ENCODE results near the gene ADSS1.

DNA sequence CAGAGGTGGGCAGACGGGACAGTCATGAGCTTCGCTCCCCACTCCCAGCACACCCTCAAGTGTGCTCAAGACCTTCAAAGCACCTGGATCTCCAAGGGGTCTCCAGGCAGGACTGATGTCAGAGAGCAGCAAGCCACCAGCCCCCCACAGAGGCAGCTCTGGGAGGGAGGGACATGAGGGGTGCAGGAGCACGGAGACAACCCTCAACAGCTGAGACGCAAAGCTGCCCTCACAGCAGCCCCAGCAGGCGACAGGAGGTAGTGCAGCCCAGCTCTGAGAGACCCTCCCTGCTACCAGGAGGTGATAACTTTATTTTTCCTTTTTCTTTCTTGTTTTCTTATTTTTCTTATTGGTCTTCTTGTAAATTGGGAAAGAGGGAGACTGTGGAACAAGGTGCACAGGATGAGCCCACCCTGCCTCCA, 46.8 kb downstream of the ADSS1 start:
- TF ChIP-seq, protein P1, sequence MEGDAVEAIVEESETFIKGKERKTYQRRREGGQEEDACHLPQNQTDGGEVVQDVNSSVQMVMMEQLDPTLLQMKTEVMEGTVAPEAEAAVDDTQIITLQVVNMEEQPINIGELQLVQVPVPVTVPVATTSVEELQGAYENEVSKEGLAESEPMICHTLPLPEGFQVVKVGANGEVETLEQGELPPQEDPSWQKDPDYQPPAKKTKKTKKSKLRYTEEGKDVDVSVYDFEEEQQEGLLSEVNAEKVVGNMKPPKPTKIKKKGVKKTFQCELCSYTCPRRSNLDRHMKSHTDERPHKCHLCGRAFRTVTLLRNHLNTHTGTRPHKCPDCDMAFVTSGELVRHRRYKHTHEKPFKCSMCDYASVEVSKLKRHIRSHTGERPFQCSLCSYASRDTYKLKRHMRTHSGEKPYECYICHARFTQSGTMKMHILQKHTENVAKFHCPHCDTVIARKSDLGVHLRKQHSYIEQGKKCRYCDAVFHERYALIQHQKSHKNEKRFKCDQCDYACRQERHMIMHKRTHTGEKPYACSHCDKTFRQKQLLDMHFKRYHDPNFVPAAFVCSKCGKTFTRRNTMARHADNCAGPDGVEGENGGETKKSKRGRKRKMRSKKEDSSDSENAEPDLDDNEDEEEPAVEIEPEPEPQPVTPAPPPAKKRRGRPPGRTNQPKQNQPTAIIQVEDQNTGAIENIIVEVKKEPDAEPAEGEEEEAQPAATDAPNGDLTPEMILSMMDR (IDR thresholded peaks at IDR 0.05): no peak
- TF ChIP-seq EP300 (IDR thresholded peaks at IDR 0.05): no peak
- no peak for TF ChIP-seq POLR2A (IDR thresholded peaks at IDR 0.05)
